GM23248 (cell line): Measurements from ENCODE around the gene FOXN3.

Experiments
- EZH2 ChIP-seq: fragments of 200-600 bp; sonication (generic); IDR thresholded peaks from 2 replicates; pipeline ENCODE4 v1.6.1; 2018; ENCODE audit warnings: antibody characterized with exemption, mild to moderate bottlenecking; ENCODE audit not compliant: insufficient read depth, poor library complexity, severe bottlenecking
- EZH2phosphoT487 ChIP-seq: fragments of 200-600 bp; sonication (generic); IDR thresholded peaks from 2 replicates; pipeline ENCODE4 v1.6.1; 2018; ENCODE audit warnings: antibody characterized with exemption, moderate library complexity, mild to moderate bottlenecking, low read depth; ENCODE audit not compliant: insufficient read depth

GRCh38 chr14:89266754-89267153, 150.3 kb downstream of the FOXN3 start:
- no peak for TF ChIP-seq EZH2
- no peak for TF ChIP-seq EZH2phosphoT487
